Liver (tissue), 9 donors: Measurements from ENCODE around the gene FUBP1. TPM values are rescaled to one million over a fixed set of nuclear protein-coding genes. Genes with fewer than 3 reads are reported as not detected.

Experiments used
- DNase-seq: peaks from one replicate; pipeline ENCODE4 v3.0.0-alpha.2; 2017; ENCODE audit warnings: low spot score
- H3K27ac ChIP-seq, 2 donors: one replicate each; pipeline ENCODE4 v1.7.0; 2013; ENCODE audit warnings: inconsistent platforms in 2 of 2, low read length in 2 of 2, control low read depth in 1 of 2, low read depth in 1 of 2, mild to moderate bottlenecking in 1 of 2
- H3K27me3 ChIP-seq, 4 donors: one replicate each; pipeline versions ENCODE4 v1.6.1 to v1.7.0; 2013; ENCODE audit warnings: low read length in 3 of 4, inconsistent platforms in 1 of 4, mild to moderate bottlenecking in 1 of 4, moderate library complexity in 1 of 4; ENCODE audit not compliant: control insufficient read depth in 4 of 4, insufficient read depth in 4 of 4
- H3K36me3 ChIP-seq, 4 donors: one replicate each; pipeline versions ENCODE4 v1.6.1 to v1.7.0; 2013; ENCODE audit warnings: low read length in 3 of 4, mild to moderate bottlenecking in 3 of 4, low read depth in 1 of 4, moderate library complexity in 1 of 4; ENCODE audit not compliant: control insufficient read depth in 4 of 4, insufficient read depth in 3 of 4
- H3K4me1 ChIP-seq, 4 donors: one replicate each; pipeline versions ENCODE4 v1.6.1 to v1.7.0; 2013; ENCODE audit warnings: low read length in 3 of 4, mild to moderate bottlenecking in 3 of 4, moderate library complexity in 1 of 4; ENCODE audit not compliant: control insufficient read depth in 4 of 4, insufficient read depth in 4 of 4
- H3K4me3 ChIP-seq, 3 donors: one replicate each; pipeline versions ENCODE4 v1.6.1 to v1.7.0; 2013; ENCODE audit warnings: low read length in 3 of 3, control low read depth in 1 of 3, low read depth in 1 of 3, mild to moderate bottlenecking in 1 of 3
- H3K9ac ChIP-seq, 2 donors: one replicate each; pipeline ENCODE4 v1.7.0; 2013; ENCODE audit warnings: low read length in 2 of 2, mild to moderate bottlenecking in 2 of 2, moderate library complexity in 2 of 2, control low read depth in 1 of 2, low read depth in 1 of 2
- H3K9me3 ChIP-seq, 4 donors: one replicate each; pipeline versions ENCODE4 v1.6.1 to v1.7.0; 2013; ENCODE audit warnings: low read length in 3 of 4; ENCODE audit not compliant: control insufficient read depth in 4 of 4
- ATF3 ChIP-seq: IDR thresholded peaks from 2 replicates; pipeline ENCODE4 v1.6.1; 2016; ENCODE audit warnings: antibody characterized with exemption
- EGR1 ChIP-seq, 2 donors: IDR thresholded peaks; 2 replicates each; pipeline ENCODE4 v1.6.1; 2016 to 2018; ENCODE audit warnings: antibody characterized with exemption in 2 of 2, low read depth in 2 of 2
- FOXA1 ChIP-seq: IDR thresholded peaks from 2 replicates; pipeline ENCODE4 v1.6.1; 2016; ENCODE audit warnings: antibody characterized with exemption
- FOXA2 ChIP-seq: IDR thresholded peaks from 2 replicates; pipeline ENCODE4 v1.6.1; 2016; ENCODE audit warnings: antibody characterized with exemption
- GABPA ChIP-seq, 2 donors: IDR thresholded peaks in 1 of 2; conservative IDR thresholded peaks in 1 of 2; 2 replicates each; pipeline ENCODE4 v1.6.1; 2016; ENCODE audit warnings: antibody characterized with exemption in 2 of 2, mild to moderate bottlenecking in 1 of 2, moderate library complexity in 1 of 2
- HNF4A ChIP-seq, 2 donors: conservative IDR thresholded peaks; 2 replicates each; pipeline ENCODE4 v1.6.1; 2016; ENCODE audit warnings: antibody characterized with exemption in 2 of 2, mild to moderate bottlenecking in 2 of 2
- JUND ChIP-seq, 2 donors: IDR thresholded peaks; 2 replicates each; pipeline ENCODE4 v1.6.1; 2016; ENCODE audit warnings: antibody characterized with exemption in 2 of 2
- MAX ChIP-seq: IDR thresholded peaks from 2 replicates; pipeline ENCODE4 v1.6.1; 2016; ENCODE audit warnings: antibody characterized with exemption
- RAD21 ChIP-seq, 2 donors: IDR thresholded peaks; 2 replicates each; pipeline ENCODE4 v1.6.1; 2016; ENCODE audit warnings: antibody characterized with exemption in 2 of 2, mild to moderate bottlenecking in 2 of 2
- RXRA ChIP-seq, 2 donors: IDR thresholded peaks; 2 replicates each; pipeline ENCODE4 v1.6.1; 2017 to 2018; ENCODE audit warnings: antibody characterized with exemption in 2 of 2, mild to moderate bottlenecking in 1 of 2
- TAF1 ChIP-seq: conservative IDR thresholded peaks from 2 replicates; pipeline ENCODE4 v1.6.1; 2016; ENCODE audit warnings: antibody characterized with exemption, mild to moderate bottlenecking
- YY1 ChIP-seq: IDR thresholded peaks from 2 replicates; pipeline ENCODE4 v1.6.1; 2016; ENCODE audit warnings: antibody characterized with exemption, mild to moderate bottlenecking
- WGBS: extraction: QIAGEN DNeasy Blood & Tissue Kit; methylation state at CpG from one replicate; pipeline ENCODE4 v1.1.7; 2013; 5-methylcytosine and 5-hydroxymethylcytosine counted together
- polyA plus RNA-seq, 2 donors: library from polyadenylated mRNA; stranded (reverse) in 1 of 2; unstranded in 1 of 2; fragments of 200-250 nt in 1 of 2; fragments of >200 nt in 1 of 2; fragmentation: Nextera tagmentation in 1 of 2; extraction: Ambion mirVana in 1 of 2; gene quantifications; one replicate each; pipeline versions ENCODE4 v1.2.1 to v1.2.3, GENCODE V29; 2013 to 2015
- total RNA-seq, 2 donors: library from RNA; depleted of rRNA; stranded (reverse); fragments of >200 nt; gene quantifications; one replicate each; pipeline ENCODE4 v1.2.3, GENCODE V29; 2014
- TF ChIP-seq, protein P1 (sequence below): IDR thresholded peaks from 2 replicates; pipeline ENCODE4 v1.6.1; 2016; ENCODE audit warnings: antibody characterized with exemption, mild to moderate bottlenecking
- TF ChIP-seq, protein P2 (sequence below): fragments of 150-350 bp; IDR thresholded peaks from 2 replicates; pipeline ENCODE4 v1.5.1; 2017; ENCODE audit warnings: improper control_type of control experiment, low read depth, low read length; ENCODE audit not compliant: missing input control
- TF ChIP-seq, protein P3 (sequence below): IDR thresholded peaks from 2 replicates; pipeline ENCODE4 v1.6.1; 2016; ENCODE audit warnings: antibody characterized with exemption
- donor health status: healthy.
- donor health status: healthy.
- donor health status: healthy.
- donor health status: healthy.
- donor health status: healthy.

FUBP1 gene
- total and polyA plus RNA-seq, 4 donors, result 16.3 to 97.4 (median 47.2) TPM

DNA sequence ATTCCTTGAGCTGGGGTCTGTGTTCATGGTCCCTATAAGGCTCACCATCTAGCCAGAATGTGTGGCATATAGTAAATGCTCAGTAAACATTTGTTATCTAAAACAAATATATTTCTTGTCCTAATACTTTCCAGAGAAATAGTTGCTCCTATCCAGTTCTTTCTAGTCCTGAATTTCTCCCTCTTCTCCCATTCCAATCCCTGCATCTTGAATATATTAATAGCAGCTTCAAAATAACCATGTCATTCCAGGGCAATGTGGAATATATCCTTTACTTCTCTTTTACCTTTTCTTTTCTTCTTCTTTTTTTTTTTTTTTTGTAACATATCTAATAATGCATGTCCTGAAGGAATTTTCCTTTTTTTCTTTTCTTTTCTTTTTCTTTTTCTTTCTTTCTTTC is 36.3 kb upstream of the FUBP1 start (continued):
- TF ChIP-seq ATF3 (no peak), HNF4A (conservative IDR thresholded peaks at IDR 0.05) (no peak)

GRCh38 chr1:78011050-78011449 is 32.2 kb upstream of the FUBP1 start:
- H3K9me3 ChIP-seq, result no peaks in the 10 kb centered on the region
- no peak for TF ChIP-seq FOXA2
- TF ChIP-seq EGR1 (IDR thresholded peaks at IDR 0.05; ENCODE audit: low read depth in 2 of 2), result no peak
- TF ChIP-seq HNF4A (conservative IDR thresholded peaks at IDR 0.05), result no peak
- TF ChIP-seq GABPA (IDR thresholded peaks at IDR 0.05 in 1 of 2, conservative IDR thresholded peaks at IDR 0.05 in 1 of 2), result no peak
- no peak for TF ChIP-seq FOXA1
- TF ChIP-seq, protein P1, sequence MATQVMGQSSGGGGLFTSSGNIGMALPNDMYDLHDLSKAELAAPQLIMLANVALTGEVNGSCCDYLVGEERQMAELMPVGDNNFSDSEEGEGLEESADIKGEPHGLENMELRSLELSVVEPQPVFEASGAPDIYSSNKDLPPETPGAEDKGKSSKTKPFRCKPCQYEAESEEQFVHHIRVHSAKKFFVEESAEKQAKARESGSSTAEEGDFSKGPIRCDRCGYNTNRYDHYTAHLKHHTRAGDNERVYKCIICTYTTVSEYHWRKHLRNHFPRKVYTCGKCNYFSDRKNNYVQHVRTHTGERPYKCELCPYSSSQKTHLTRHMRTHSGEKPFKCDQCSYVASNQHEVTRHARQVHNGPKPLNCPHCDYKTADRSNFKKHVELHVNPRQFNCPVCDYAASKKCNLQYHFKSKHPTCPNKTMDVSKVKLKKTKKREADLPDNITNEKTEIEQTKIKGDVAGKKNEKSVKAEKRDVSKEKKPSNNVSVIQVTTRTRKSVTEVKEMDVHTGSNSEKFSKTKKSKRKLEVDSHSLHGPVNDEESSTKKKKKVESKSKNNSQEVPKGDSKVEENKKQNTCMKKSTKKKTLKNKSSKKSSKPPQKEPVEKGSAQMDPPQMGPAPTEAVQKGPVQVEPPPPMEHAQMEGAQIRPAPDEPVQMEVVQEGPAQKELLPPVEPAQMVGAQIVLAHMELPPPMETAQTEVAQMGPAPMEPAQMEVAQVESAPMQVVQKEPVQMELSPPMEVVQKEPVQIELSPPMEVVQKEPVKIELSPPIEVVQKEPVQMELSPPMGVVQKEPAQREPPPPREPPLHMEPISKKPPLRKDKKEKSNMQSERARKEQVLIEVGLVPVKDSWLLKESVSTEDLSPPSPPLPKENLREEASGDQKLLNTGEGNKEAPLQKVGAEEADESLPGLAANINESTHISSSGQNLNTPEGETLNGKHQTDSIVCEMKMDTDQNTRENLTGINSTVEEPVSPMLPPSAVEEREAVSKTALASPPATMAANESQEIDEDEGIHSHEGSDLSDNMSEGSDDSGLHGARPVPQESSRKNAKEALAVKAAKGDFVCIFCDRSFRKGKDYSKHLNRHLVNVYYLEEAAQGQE, result no peak
- TF ChIP-seq YY1, result no peak
- TF ChIP-seq JUND (IDR thresholded peaks at IDR 0.05), result no peak
- TF ChIP-seq, protein P2, sequence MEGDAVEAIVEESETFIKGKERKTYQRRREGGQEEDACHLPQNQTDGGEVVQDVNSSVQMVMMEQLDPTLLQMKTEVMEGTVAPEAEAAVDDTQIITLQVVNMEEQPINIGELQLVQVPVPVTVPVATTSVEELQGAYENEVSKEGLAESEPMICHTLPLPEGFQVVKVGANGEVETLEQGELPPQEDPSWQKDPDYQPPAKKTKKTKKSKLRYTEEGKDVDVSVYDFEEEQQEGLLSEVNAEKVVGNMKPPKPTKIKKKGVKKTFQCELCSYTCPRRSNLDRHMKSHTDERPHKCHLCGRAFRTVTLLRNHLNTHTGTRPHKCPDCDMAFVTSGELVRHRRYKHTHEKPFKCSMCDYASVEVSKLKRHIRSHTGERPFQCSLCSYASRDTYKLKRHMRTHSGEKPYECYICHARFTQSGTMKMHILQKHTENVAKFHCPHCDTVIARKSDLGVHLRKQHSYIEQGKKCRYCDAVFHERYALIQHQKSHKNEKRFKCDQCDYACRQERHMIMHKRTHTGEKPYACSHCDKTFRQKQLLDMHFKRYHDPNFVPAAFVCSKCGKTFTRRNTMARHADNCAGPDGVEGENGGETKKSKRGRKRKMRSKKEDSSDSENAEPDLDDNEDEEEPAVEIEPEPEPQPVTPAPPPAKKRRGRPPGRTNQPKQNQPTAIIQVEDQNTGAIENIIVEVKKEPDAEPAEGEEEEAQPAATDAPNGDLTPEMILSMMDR, result no peak
- TF ChIP-seq, protein P3, sequence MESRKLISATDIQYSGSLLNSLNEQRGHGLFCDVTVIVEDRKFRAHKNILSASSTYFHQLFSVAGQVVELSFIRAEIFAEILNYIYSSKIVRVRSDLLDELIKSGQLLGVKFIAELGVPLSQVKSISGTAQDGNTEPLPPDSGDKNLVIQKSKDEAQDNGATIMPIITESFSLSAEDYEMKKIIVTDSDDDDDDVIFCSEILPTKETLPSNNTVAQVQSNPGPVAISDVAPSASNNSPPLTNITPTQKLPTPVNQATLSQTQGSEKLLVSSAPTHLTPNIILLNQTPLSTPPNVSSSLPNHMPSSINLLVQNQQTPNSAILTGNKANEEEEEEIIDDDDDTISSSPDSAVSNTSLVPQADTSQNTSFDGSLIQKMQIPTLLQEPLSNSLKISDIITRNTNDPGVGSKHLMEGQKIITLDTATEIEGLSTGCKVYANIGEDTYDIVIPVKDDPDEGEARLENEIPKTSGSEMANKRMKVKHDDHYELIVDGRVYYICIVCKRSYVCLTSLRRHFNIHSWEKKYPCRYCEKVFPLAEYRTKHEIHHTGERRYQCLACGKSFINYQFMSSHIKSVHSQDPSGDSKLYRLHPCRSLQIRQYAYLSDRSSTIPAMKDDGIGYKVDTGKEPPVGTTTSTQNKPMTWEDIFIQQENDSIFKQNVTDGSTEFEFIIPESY, result no peak
- TF ChIP-seq TAF1, result no peak
- WGBS, result 96% methylated on average over 2 of the region's 2 CpGs
- DNase-seq, result no peak
- no peak overlapping the region for H3K9ac ChIP-seq
- H3K27ac ChIP-seq, result no peak overlapping the region
- H3K4me1 ChIP-seq, result peaks cover 2 to 14% (median 10%) of the 10 kb centered on the region in 4 donors
- H3K4me3 ChIP-seq, result no peak overlapping the region
- no peaks in the 10 kb centered on the region for H3K27me3 ChIP-seq
- H3K36me3 ChIP-seq, result peaks cover 2 to 8% (median 5%) of the 10 kb centered on the region in 4 donors

GRCh38 chr1:78009836-78010235 is 31.0 kb upstream of the FUBP1 start:
- Histone ChIP-seq H3K36me3 (peaks cover 2 to 6% (median 4%) of the 10 kb centered on the region in 4 donors), H3K27ac (no peak overlapping the region), H3K9me3 (no peaks in the 10 kb centered on the region), H3K4me3 (no peak overlapping the region), H3K27me3 (no peaks in the 10 kb centered on the region), H3K9ac (no peak overlapping the region), H3K4me1 (peaks cover 2 to 14% (median 10%) of the 10 kb centered on the region in 4 donors)
- 80% methylated on average over 3 of the region's 3 CpGs for WGBS
- no peak for DNase-seq
- TF ChIP-seq ATF3 (no peak), MAX (no peak), YY1 (no peak), JUND (IDR thresholded peaks at IDR 0.05) (no peak), GABPA (IDR thresholded peaks at IDR 0.05 in 1 of 2, conservative IDR thresholded peaks at IDR 0.05 in 1 of 2) (no peak), RXRA (IDR thresholded peaks at IDR 0.05) (no peak), FOXA1 (no peak), FOXA2 (no peak), RAD21 (IDR thresholded peaks at IDR 0.05) (no peak), EGR1 (IDR thresholded peaks at IDR 0.05; ENCODE audit: low read depth in 2 of 2) (no peak)
- TF ChIP-seq, protein P2, result no peak
